Stomach (tissue), 4 donors: ENCODE data around the gene RASSF9.

Experiments used
- POLR2A ChIP-seq, 4 donors: fragments of 450-650 bp; IDR thresholded peaks; one replicate each; pipeline ENCODE4 v1.6.1; 2016; ENCODE audit warnings: antibody characterized with exemption in 4 of 4, control low read depth in 2 of 4, mild to moderate bottlenecking in 1 of 4, moderate library complexity in 1 of 4
- POLR2AphosphoS5 ChIP-seq, 3 donors: sonication (generic); formaldehyde crosslinking; IDR thresholded peaks; one replicate each; pipeline ENCODE4 v1.6.1; 2016; ENCODE audit warnings: antibody characterized with exemption in 3 of 3

DNA sequence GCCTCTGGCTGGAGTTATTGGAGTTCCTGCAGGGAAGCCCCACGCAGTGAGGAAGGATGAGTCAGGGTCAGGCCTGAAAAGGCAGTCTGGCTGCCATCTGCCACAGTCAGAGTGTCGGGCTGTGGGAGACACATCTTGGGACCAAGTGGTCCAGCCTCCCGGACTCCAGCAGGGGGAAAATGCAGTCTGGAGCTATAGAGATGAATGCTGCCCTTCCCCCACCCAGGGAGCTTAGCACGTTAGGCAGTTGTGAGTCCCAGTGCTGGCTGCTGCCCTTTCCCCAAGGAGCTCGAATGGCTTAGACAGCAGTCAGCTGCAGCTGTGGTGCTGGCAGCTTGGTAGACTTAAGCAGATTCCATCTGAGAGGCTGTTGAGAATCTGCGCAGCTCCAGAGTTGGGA lies 29.7 kb upstream of the RASSF9 start:
- TF ChIP-seq POLR2A (IDR thresholded peaks at IDR 0.05) (no peak), POLR2AphosphoS5 (IDR thresholded peaks at IDR 0.05) (no peak)
